Dedifferentiated amniotic fluid mesenchymal stem cell (primary cell): ENCODE data around the gene GNG4.
"Not testable (repeated sequence)": the region's sequence is repeated elsewhere in the genome, so short reads cannot be mapped to it uniquely, and the experiment has no call there.

Experiments
- DNase-seq: peaks from one replicate; pipeline ENCODE4 v3.0.0-alpha.2; 2016; ENCODE audit errors: extremely low spot score

Gene GNG4

GRCh38 chr1:235584973-235585372, 64.6 kb downstream of the GNG4 start:
- DNase-seq: no peak

GRCh38 chr1:235583511-235584001, 66.0 kb downstream of the GNG4 start:
- no peak for DNase-seq

- DNase-seq: no peak
These were observed 67.5 kb downstream of the GNG4 start for GRCh38 chr1:235582130-235582529.

GRCh38 chr1:235579891-235580290, 69.7 kb downstream of the GNG4 start:
- no peak for DNase-seq

GRCh38 chr1:235575597-235575996, 74.0 kb downstream of the GNG4 start:
- no peak for DNase-seq

GRCh38 chr1:235573880-235574279, 75.7 kb downstream of the GNG4 start:
- no peak for DNase-seq

GRCh38 chr1:235572971-235573370, 76.6 kb downstream of the GNG4 start:
- DNase-seq: not testable (repeated sequence)

GRCh38 chr1:235571482-235571881, 78.1 kb downstream of the GNG4 start:
- DNase-seq: no peak

- DNase-seq: no peak
These were observed 81.6 kb downstream of the GNG4 start for GRCh38 chr1:235567812-235568503.

GRCh38 chr1:235566084-235566483, 83.5 kb downstream of the GNG4 start:
- no peak for DNase-seq

GRCh38 chr1:235563513-235564061, 86.0 kb downstream of the GNG4 start:
- no peak for DNase-seq

GRCh38 chr1:235562589-235562988, 87.0 kb downstream of the GNG4 start:
- DNase-seq: no peak

GRCh38 chr1:235558621-235559169, 90.9 kb downstream of the GNG4 start:
- DNase-seq: no peak

- DNase-seq: no peak
These were observed 92.1 kb downstream of the GNG4 start for GRCh38 chr1:235557495-235557894.

- DNase-seq: no peak
These were observed 92.8 kb downstream of the GNG4 start for GRCh38 chr1:235556807-235557206.

- DNase-seq: no peak
These were observed 96.5 kb downstream of the GNG4 start for GRCh38 chr1:235553112-235553551.

GRCh38 chr1:235552146-235552716, 97.4 kb downstream of the GNG4 start:
- no peak for DNase-seq

- no peak for DNase-seq
These were observed 100.0 kb downstream of the GNG4 start for GRCh38 chr1:235549351-235550139.

- not testable (repeated sequence) for DNase-seq
These were observed 103.0 kb downstream of the GNG4 start for GRCh38 chr1:235546369-235547155.

- DNase-seq: no peak
These were observed 104.2 kb downstream of the GNG4 start for GRCh38 chr1:235545292-235545930.

GRCh38 chr1:235542845-235543244, 106.7 kb downstream of the GNG4 start:
- DNase-seq: not testable (repeated sequence)
